Hindlimb muscle (tissue), 1 donor: ENCODE results near the gene RBPMS2. TPM values are rescaled to one million over a fixed set of nuclear protein-coding genes. Genes with fewer than 3 reads are reported as not detected.
A peak's percentile ranks its signal among the peaks of the same experiment; 100 is the strongest.
"Not testable (repeated sequence)": the region's sequence is repeated elsewhere in the genome, so short reads cannot be mapped to it uniquely, and the experiment has no call there.

ENCODE experiments used
- DNase-seq: peaks from one replicate; pipeline ENCODE4 v3.0.0-alpha.2; 2013
- polyA plus RNA-seq: library from polyadenylated mRNA; unstranded; fragments of 120-200 nt; gene quantifications from one replicate; pipeline ENCODE4 v1.2.1, GENCODE V29; 2013; ENCODE audit not compliant: insufficient read length

RBPMS2 gene
- polyA plus RNA-seq, 1 donor, result 4.4 TPM

DNA sequence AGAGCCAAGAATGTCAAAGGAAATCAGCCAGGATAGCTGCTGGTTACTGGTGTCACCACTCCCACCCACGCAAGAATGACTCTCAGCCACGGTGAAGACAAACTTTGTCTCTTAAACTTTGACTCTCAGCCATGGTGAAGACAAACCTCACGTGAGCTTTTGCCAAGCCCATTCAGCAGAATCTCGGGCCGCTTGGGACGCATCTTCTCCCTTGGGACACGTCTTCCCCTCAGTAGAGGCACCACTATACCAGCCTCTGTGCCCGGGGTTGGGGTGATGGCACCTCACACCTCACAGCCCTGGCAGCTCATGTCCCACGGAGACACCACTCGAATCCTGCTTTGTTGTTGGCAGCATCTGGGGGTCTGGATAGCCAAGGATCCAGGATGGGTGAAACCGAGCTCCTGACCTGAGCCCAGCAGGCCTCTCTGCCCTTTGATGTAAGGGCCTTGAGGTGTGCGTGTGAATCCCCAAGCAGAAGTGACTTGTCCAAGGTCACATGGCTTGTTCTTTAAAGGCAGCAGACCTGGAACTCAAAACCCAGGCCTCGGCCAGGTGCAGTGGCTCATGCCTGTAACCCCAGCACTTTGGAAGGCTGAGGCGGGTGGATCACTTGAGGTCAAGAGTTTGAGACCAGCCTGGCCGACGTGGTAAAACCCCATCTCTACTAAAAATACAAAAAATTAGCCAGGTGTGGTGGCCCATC is 21.8 kb downstream of the RBPMS2 start:
- DNase-seq, result no peak

GRCh38 chr15:64751464-64751863 is 23.9 kb downstream of the RBPMS2 start:
- no peak for DNase-seq

DNA sequence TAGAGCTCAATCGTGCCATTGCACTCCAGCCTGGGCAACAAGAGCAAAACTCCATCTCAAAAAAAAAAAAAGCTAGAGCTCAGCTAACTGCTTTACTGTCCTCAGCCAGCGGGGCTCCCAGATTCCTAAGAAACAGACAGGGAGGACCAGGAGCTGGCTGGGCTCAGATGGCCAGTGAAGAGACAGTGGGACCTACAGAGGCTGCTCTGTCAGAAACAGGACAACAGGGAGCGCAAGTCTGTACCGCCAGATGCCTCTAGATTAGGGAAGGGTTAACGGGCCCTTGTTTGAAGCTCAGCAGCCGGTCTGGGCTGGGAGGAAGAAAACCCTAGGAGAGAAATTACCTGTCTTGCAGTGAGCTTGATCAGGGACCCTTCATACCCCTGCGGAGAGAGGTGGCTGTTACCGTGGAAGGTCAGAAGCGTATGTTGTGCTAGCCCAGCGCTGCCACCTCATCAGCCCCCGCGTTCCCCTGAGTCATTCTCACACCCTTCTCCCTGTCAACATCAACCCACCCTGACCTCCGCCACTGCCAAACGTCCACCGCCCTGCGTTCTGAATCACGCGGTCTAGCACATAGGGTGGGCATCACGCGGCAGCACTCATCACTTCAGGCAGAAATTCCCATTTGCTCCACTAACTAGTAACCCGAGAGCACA is 25.3 kb downstream of the RBPMS2 start:
- no peak for DNase-seq

- DNase-seq, result no peak
Observed at GRCh38 chr15:64749167-64749566, 26.2 kb downstream of the RBPMS2 start.

- no peak for DNase-seq
Observed at GRCh38 chr15:64748251-64748650, 27.1 kb downstream of the RBPMS2 start.

GRCh38 chr15:64747578-64747977 is 27.8 kb downstream of the RBPMS2 start:
- no peak for DNase-seq

GRCh38 chr15:64746921-64747320 is 28.5 kb downstream of the RBPMS2 start:
- no peak for DNase-seq

DNA sequence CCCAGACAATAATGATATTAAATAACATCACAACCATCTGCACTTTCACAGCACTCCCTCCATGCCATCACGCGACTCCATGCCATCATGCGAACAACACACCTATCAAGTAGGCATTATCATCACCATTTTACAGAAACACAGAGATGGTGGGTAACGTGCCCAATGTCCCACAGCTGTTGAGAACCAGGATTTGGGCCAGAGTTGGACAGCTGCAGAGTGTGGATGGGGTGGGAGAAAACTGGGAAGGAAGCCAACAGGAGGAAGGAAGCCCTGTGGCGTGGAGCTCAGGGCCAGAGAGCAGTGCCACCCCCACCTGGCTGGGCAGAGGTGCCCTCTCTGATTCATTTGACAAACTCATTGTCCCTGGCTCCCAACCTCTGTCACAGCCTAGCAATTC is 29.0 kb downstream of the RBPMS2 start:
- no peak for DNase-seq

GRCh38 chr15:64743691-64744090 is 31.7 kb downstream of the RBPMS2 start:
- DNase-seq, result no peak

GRCh38 chr15:64742921-64743320 is 32.5 kb downstream of the RBPMS2 start:
- no peak for DNase-seq

GRCh38 chr15:64742385-64742784 is 33.0 kb downstream of the RBPMS2 start:
- DNase-seq, result no peak

GRCh38 chr15:64741708-64742107 is 33.7 kb downstream of the RBPMS2 start:
- DNase-seq, result not testable (repeated sequence)

GRCh38 chr15:64740311-64741170 is 34.8 kb downstream of the RBPMS2 start:
- DNase-seq, result peak; percentile 76

DNA sequence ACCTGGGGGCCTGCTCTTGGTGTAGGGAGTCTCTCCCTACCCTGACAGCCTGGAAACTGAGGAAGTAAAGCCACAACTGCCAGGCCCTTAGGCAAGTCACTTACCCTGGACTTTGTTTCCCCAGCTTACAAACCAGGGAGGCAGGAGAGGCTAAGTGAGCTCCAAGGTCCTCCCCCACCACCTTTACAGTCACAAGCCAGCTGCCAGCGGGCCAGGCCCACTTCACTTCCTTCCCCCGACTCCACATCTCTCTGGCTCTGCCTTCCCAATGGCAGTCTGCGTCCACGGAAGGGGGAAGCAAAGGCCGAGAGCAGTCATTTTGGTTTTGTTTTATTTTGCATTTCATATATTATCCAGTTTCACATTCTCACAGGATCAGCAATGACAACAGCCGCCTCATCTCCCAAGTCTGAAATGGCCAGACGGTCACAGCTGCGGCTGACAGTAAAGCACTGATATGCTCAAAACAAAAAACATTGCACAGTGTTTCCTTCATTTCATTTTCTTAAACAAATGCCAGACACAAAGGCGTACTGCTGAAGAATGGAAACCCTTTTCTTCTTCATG is 35.7 kb downstream of the RBPMS2 start:
- DNase-seq, result no peak

DNA sequence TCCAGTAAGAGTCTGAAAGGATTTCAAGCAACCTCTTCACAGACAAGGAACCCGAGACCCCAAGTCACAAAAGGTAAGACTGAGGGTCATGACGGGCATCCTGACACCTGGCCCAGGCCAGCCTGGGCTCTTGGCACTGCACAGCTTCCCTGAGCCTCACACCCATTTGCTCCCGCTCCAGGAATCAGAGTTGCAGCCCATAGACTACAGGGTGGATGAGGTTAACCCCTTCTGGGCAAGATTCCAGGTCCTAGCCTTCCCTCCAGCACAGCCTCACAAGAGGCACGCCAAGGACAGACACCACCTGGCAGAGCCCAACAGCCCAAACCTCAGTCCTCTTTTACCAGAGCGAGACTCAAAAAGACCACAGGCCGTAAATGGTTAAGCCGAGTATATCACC is 36.2 kb downstream of the RBPMS2 start:
- DNase-seq, result no peak

DNA sequence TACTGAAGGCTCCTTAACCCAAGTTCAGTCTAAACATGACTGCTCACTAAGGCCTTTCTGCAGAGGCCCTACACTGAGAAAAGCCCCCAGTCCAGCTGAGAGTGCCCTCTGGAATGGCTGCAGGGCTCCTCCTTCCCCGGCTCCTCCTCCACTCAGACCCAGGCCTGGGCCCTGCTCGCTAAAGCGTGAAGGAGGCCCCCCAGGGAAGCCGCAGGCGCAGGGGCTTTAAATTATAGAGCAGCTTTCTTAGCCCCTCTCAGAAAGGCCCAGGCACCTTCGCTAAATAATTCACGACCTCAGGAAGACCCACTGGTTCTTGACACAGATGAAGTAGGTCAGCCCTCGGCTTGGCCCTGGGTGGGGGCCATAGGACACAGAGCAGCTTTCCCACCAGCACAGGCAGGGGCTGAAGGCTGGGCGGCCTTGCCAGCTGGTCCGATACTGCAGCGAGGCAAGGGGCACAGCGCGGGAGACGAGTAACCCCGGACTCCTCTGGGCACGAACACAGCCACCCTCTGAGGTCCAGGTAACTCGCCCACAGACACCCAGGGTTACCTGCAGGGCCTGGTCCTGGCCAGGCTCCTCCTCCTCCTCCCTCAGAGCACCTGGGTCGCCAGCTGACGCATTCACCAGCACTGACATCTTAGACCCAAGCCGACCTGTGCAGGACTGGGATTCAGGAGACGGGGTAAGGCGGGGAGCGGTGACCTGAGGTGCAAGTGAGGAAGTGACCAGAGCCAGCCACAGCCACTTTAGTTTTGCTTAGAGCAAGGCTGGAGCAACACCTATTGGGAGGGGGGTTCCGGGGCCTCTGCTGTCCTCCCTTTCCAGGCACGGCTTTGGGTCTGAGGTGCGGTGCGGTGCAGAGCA is 36.9 kb downstream of the RBPMS2 start:
- no peak for DNase-seq

DNA sequence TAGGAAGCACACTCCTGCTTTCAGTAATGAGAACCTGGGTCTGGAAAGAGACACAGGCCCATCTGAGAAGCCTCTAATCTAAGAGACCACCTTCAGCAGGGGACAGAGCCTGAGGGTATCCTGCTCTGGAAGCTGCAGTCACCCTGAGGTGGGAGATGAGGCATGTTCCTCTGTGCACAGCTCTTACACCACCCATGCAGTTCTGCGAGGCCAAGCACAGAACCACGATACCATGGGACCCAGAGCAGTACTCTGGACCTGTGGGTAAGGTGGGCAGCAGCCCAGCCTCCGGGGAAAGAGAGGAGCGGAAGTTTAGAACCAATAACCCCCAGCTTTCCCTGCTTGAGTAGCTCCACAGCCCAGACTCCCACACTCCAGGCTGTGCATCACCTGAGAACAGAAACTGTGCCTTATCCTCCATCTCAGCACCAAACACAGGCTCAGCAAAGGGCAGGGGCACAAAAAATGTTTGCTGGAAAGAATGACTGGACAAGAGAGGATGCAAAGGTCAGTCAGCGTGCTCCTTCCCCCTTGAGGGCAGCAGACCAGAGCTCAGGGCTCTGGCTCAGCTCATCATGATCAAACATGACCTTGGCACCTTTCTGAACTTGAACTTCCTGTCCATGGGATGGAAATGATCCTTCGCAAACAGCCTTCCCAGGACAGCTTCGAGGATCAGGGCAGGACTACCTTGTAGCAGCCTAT is 43.1 kb downstream of the RBPMS2 start:
- DNase-seq, result no peak

- no peak for DNase-seq
Observed at GRCh38 chr15:64731805-64732151, 43.6 kb downstream of the RBPMS2 start.

- peak; percentile 78 for DNase-seq
Observed at GRCh38 chr15:64731012-64731804, 44.2 kb downstream of the RBPMS2 start.

- no peak for DNase-seq
Observed at GRCh38 chr15:64730151-64730550, 45.2 kb downstream of the RBPMS2 start.

GRCh38 chr15:64720188-64720587 is 55.2 kb downstream of the RBPMS2 start:
- no peak for DNase-seq
